GM12891 (cell line): ENCODE measurements around the gene NPTX2.

Experiments
- POLR2A ChIP-seq: IDR thresholded peaks from 2 replicates; pipeline ENCODE4 v1.6.1; 2011; ENCODE audit warnings: low read depth, low read length, control low read depth
- POLR2AphosphoS5 ChIP-seq: IDR thresholded peaks from 2 replicates; pipeline ENCODE4 v1.6.1; 2011; ENCODE audit warnings: low read depth, low read length, control low read depth

GRCh38 chr7:98629001-98629431 is 11.9 kb downstream of the NPTX2 start:
- TF ChIP-seq POLR2AphosphoS5, result no peak
- no peak for TF ChIP-seq POLR2A
